Body of pancreas (tissue), 4 donors: Measurements from ENCODE around the gene ZNF888. TPM values are rescaled to one million over a fixed set of nuclear protein-coding genes. Genes with fewer than 3 reads are reported as not detected.
"Not testable (repeated sequence)": the region's sequence is repeated elsewhere in the genome, so short reads cannot be mapped to it uniquely, and the experiment has no call there.

ENCODE experiments used
- ATAC-seq: fragments of 150-250 bp; one replicate; pipeline ENCODE4 v1.9.1; 2016
- DNase-seq, 4 donors: peaks; one replicate each; pipeline ENCODE4 v3.0.0-alpha.2; 2019
- H3K27ac ChIP-seq, 4 donors: fragments of 200-600 bp; sonication (generic); 1 replicate in 3 of 4; 2 replicates in 1 of 4; pipeline versions ENCODE4 v1.5.1 to v1.6.1; 2016 to 2019; ENCODE audit warnings: mild to moderate bottlenecking in 1 of 4, mixed read lengths in 1 of 4, moderate library complexity in 1 of 4
- H3K27me3 ChIP-seq, 2 donors: fragments of 200-600 bp; sonication (generic); one replicate each; pipeline ENCODE4 v1.6.0; 2016; ENCODE audit warnings: mild to moderate bottlenecking in 1 of 2
- H3K36me3 ChIP-seq, 2 donors: fragments of 200-600 bp; sonication (generic); replicated peaks in 1 of 2; 2 replicates each; pipeline ENCODE4 v1.5.1; 2016; ENCODE audit warnings: low read depth in 2 of 2; ENCODE audit not compliant: insufficient read depth in 1 of 2
- H3K4me1 ChIP-seq: fragments of 200-600 bp; sonication (generic); one replicate; pipeline ENCODE4 v1.6.0; 2016
- H3K4me3 ChIP-seq, 2 donors: fragments of 200-600 bp; sonication (generic); 1 replicate in 1 of 2; 2 replicates in 1 of 2; pipeline ENCODE4 v1.5.1; 2016 to 2019
- H3K9me3 ChIP-seq, 3 donors: fragments of 200-600 bp; sonication (generic); 1 replicate in 2 of 3; 2 replicates in 1 of 3; pipeline ENCODE4 v1.5.1; 2016
- POLR2A ChIP-seq, 3 donors: fragments of 450-650 bp; IDR thresholded peaks; one replicate each; pipeline ENCODE4 v1.6.1; 2016; ENCODE audit warnings: antibody characterized with exemption in 3 of 3, mild to moderate bottlenecking in 2 of 3
- WGBS, 2 donors: methylation state at CpG; one replicate each; pipeline ENCODE4 v1.1.5; 2017; 5-methylcytosine and 5-hydroxymethylcytosine counted together
- intact Hi-C: fragments of 100-400 bp; cut with DNase I; formaldehyde crosslinking; loops from one replicate; pipeline ENCODE4 v1.15.1; 2023
- total RNA-seq, 2 donors: library from RNA; depleted of rRNA; stranded (reverse); fragments of >200 nt; gene quantifications; one replicate each; pipeline ENCODE4 v1.1.0, GENCODE V29; 2016
- TF ChIP-seq, protein P1 (sequence below), 7 experiments: fragments of 450-650 bp in 4 of 7; fragments of 200-600 bp in 3 of 7; sonication (generic) in 3 of 7; IDR thresholded peaks; one replicate each; pipeline ENCODE4 v1.5.1; 2016 to 2019; ENCODE audit warnings: antibody characterized with exemption in 7 of 7

Gene ZNF888
- total RNA-seq, 2 donors from 2014 or later = 6.3 to 6.7 TPM

DNA sequence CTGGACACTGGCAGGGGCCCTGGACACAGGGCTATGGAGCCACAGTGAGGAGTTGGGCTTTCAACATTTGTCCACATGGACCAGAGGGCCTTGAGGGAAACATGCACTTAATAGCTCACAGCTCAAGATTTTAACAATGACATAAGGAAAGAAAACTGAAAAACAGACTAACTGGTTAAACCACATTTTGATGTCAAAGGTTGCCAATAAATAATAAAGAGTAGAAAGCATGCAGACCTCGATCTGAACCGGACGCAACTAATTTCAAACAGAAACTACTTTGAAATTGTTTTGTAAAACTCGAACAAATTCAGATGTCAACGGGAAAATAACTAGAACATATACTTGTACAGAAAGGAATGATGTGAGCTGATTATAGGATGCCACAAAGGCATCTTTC is 15.5 kb upstream of the ZNF888 start:
- peaks cover 69% of the 10 kb centered on the region for H3K4me1 ChIP-seq
- DNase-seq (no peak), ATAC-seq (no peak)
- no peaks in the 10 kb centered on the region for H3K9me3 ChIP-seq
- WGBS, 2 donors = 44 to 46% methylated on average over 5 of the region's 5 CpGs
- TF ChIP-seq, protein P1, sequence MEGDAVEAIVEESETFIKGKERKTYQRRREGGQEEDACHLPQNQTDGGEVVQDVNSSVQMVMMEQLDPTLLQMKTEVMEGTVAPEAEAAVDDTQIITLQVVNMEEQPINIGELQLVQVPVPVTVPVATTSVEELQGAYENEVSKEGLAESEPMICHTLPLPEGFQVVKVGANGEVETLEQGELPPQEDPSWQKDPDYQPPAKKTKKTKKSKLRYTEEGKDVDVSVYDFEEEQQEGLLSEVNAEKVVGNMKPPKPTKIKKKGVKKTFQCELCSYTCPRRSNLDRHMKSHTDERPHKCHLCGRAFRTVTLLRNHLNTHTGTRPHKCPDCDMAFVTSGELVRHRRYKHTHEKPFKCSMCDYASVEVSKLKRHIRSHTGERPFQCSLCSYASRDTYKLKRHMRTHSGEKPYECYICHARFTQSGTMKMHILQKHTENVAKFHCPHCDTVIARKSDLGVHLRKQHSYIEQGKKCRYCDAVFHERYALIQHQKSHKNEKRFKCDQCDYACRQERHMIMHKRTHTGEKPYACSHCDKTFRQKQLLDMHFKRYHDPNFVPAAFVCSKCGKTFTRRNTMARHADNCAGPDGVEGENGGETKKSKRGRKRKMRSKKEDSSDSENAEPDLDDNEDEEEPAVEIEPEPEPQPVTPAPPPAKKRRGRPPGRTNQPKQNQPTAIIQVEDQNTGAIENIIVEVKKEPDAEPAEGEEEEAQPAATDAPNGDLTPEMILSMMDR (IDR thresholded peaks at IDR 0.05) = no peak
- TF ChIP-seq POLR2A (IDR thresholded peaks at IDR 0.05) = no peak
- peak overlapping the region in 3 of 4 donors; percentile 56 to 69 (median 61) for H3K27ac ChIP-seq
- no peak overlapping the region for H3K4me3 ChIP-seq
- intact Hi-C loops = no loop called here
- H3K27me3 ChIP-seq = no peaks in the 10 kb centered on the region
- no peaks in the 10 kb centered on the region for H3K36me3 ChIP-seq

DNA sequence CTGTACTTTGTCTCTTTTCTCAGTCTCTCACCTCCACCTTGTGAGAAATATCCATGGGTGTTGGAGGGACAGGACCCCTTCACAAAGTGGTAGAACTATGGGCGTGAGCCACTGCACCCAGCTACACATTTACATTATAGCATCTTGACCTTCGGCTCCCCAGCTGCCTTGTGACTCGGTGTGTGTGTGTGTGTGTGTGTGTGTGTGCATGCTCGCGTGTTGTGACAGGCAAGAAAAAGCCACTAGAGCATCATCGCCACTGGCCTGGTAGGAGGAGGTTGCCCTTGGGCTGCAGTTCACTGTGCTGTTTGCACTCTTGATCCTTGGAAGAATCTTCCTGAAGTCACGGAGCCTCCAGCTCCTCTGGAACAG is 13.7 kb upstream of the ZNF888 start:
- peak overlapping the region; percentile 39 to 69 (median 58) for H3K27ac ChIP-seq
- 73 to 100% methylated on average over 1 to 7 of the region's 7 CpGs for WGBS, 2 donors
- intact Hi-C loops = no loop called here
- H3K36me3 ChIP-seq = no peaks in the 10 kb centered on the region
- ATAC-seq (no peak), DNase-seq (no peak)
- H3K4me1 ChIP-seq = peaks cover 59% of the 10 kb centered on the region
- no peaks in the 10 kb centered on the region for H3K9me3 ChIP-seq
- no peak for TF ChIP-seq POLR2A (IDR thresholded peaks at IDR 0.05)
- TF ChIP-seq, protein P1 (IDR thresholded peaks at IDR 0.05) = no peak
- H3K4me3 ChIP-seq = no peak overlapping the region
- H3K27me3 ChIP-seq = no peaks in the 10 kb centered on the region

DNA sequence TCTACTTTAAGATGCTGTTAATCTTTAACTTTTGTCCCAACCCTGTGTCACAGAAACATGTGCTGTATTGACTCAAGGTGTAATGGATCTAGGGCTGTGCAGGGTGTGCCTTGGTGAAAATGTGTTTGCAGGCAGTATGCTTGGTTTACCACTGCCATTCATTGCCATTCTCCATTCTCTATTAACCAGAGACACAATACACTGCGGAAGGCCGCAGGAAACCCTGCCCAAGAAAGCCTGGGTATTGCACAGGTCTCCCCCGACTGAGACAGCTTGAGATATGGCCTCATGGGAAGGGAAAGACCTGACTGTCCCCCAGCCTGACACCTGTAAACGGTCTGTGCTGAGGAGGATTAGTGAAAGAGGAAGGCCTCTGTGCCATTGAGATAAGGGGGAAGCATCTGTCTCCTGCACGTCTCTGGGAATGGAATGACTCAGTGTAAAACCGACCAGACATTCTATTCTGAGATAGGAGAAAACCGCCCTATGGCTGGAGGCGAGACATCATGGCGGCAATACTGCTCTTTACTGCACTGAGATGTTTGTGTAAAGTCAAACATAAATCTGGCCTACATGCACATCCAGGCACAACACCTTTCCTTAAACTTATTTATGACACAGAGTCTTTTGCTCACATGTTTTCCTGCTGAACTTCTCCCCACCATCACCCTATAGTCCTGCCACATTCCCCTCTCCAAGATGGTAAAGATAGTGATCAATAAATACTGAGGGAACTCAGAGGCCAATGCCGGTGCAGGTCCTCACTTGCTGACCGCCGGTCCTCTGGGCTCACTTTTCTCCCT is 13.1 kb upstream of the ZNF888 start:
- 49 to 56% methylated on average over 12 of the region's 12 CpGs for WGBS, 2 donors
- Histone ChIP-seq H3K27ac (peak overlapping the region; percentile 45 to 69 (median 58)), H3K36me3 (no peaks in the 10 kb centered on the region), H3K4me3 (no peak overlapping the region), H3K27me3 (no peaks in the 10 kb centered on the region), H3K9me3 (no peaks in the 10 kb centered on the region), H3K4me1 (peaks cover 55% of the 10 kb centered on the region)
- no peak for TF ChIP-seq POLR2A (IDR thresholded peaks at IDR 0.05)
- TF ChIP-seq, protein P1 (IDR thresholded peaks at IDR 0.05) = no peak
- DNase-seq (peak in 3 of 4 donors; percentile 43 to 60 (median 54)), ATAC-seq (peak; percentile 75)
- intact Hi-C loops = no loop called here

DNA sequence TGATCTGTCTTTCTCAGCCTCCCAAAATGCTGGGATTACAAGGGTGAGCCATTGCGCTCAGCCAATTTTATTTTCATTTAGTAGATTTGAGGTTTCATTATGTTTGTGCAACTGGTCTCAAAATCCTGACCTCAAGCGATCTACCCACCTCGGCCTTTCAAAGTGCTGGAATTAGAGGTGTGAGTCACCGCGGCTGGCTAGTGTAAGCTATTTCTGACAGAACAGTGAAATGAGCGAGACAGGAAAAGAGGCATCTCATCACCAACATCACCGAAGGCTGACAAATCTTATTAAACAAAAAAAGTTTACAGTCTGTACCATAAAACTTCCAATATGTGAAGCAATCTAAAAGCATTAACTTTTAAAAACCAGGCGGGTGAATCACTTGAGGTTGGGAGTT is 12.2 kb upstream of the ZNF888 start:
- Histone ChIP-seq H3K27ac (peak overlapping the region; percentile 45 to 69 (median 58)), H3K36me3 (no peaks in the 10 kb centered on the region), H3K27me3 (no peaks in the 10 kb centered on the region), H3K4me1 (peaks cover 48% of the 10 kb centered on the region), H3K9me3 (no peaks in the 10 kb centered on the region), H3K4me3 (no peak overlapping the region)
- no peak for DNase-seq
- TF ChIP-seq, protein P1 (IDR thresholded peaks at IDR 0.05) = no peak
- TF ChIP-seq POLR2A (IDR thresholded peaks at IDR 0.05) = no peak
- 73 to 77% methylated on average over 8 of the region's 8 CpGs for WGBS, 2 donors
- intact Hi-C loops = no loop called here
- no peak for ATAC-seq

DNA sequence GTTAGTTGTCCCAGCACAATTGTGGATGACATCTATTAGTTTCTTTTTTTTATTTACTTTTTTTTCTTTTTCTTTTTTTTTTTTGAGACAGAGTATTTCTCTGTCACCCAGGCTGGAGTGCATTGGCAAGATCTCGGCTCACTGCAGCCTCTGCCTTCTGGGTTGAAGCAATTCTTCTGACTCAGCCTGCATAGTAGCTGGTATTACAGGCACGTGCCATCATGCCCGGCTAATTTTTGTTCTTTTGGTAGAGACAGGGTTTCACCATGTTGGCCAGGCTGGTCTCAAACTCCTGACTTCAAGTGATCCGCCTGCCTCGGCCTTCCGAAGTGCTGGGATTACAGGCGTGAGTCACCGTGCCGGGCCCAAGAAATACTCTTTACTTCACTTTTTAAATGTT is 1.4 kb upstream of the ZNF888 start:
- Histone ChIP-seq H3K4me1 (peaks cover 22% of the 10 kb centered on the region), H3K27ac (peak overlapping the region in 2 of 4 donors; percentile 79 to 93)
- H3K36me3 ChIP-seq, DNase-seq, intact Hi-C loops, H3K4me3 ChIP-seq, ATAC-seq, H3K27me3 ChIP-seq, H3K9me3 ChIP-seq: not testable (repeated sequence)
- 93 to 94% methylated on average over 9 of the region's 9 CpGs for WGBS, 2 donors
